ENCODE data around the gene PCDHA12. TPM values are rescaled to one million over a fixed set of nuclear protein-coding genes. Genes with fewer than 3 reads are reported as not detected.
A peak's percentile ranks its signal among the peaks of the same experiment; 100 is the strongest.
"Not testable (repeated sequence)": the region's sequence is repeated elsewhere in the genome, so short reads cannot be mapped to it uniquely, and the experiment has no call there.

Gene PCDHA12
- polyA plus RNA-seq, 3 donors: not detected

DNA sequence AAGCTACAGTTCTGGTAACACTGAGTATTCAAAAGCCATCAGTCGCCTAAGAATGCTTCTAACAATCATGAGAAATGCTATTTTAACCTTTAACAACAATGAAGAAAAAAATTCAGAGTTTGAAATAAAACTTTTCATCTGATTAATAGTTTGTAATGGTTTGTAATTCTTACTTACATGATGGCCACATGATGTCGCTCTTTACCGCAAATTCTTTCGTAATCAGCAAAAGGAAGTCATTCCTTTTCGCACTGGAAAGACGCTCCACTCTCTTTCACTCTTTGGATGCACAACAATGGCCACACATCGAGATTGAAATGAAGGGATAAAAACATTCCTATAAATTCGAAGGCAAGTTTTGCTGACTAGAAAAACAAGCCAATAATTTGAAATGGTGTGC is 41.1 kb upstream of the PCDHA12 start, which contains the start of gene PCDHA7:
Gene PCDHA7 (plus strand): TSS at position 277 of the 400 bp plus-strand sequence. CDS start 115 bp downstream, at position 392.
- H3K4me3 Mint-ChIP-seq: peak within 1 kb of the TSS in 1 of 2 donors; percentile 53

GRCh38 chr5:140834439-140835008 is 40.6 kb upstream of the PCDHA12 start:
- H4K20me1 ChIP-seq (ENCODE audit: insufficient read depth, low read length); H3K4me1 ChIP-seq (ENCODE audit: control insufficient read depth in 1 of 2, insufficient read depth in 2 of 2, low read length in 2 of 2); H3K27ac Mint-ChIP-seq; H2AFZ ChIP-seq (ENCODE audit: insufficient read depth, low read depth, low read length, poor library complexity, severe bottlenecking); intact Hi-C loops (cut with micrococcal nuclease); H3K36me3 ChIP-seq (replicated peaks in 1 of 2; ENCODE audit: control insufficient read depth in 1 of 2, insufficient read depth in 2 of 2, low read length in 2 of 2); H3K36me3 Mint-ChIP-seq; H3K9ac ChIP-seq (ENCODE audit: insufficient read depth, low read length, poor library complexity, severe bottlenecking); H3K27ac ChIP-seq (ENCODE audit: low read depth in 1 of 2, low read length in 2 of 2); DNase-seq; H3K79me2 ChIP-seq (ENCODE audit: insufficient read depth, low read length); H3K4me1 Mint-ChIP-seq; H3K4me3 ChIP-seq (replicated peaks in 1 of 3; ENCODE audit: low read depth in 2 of 3, low read length in 3 of 3); H3K4me2 ChIP-seq (replicated peaks; ENCODE audit: extremely low read depth, low read length, poor library complexity, severe bottlenecking): not testable (repeated sequence)
- Mint-ChIP-seq H3K27me3 (ENCODE audit: low read depth in 3 of 3) (peaks cover 10 to 30% (median 20%) of the 10 kb centered on the region in 3 donors), H3K9me3 (peaks cover 30 to 55% (median 42%) of the 10 kb centered on the region in 7 donors), H3K4me3 (peak overlapping the region in 1 of 2 donors; percentile 53)
- Histone ChIP-seq H3K27me3 (ENCODE audit: control insufficient read depth in 2 of 2, insufficient read depth in 2 of 2, low read length in 2 of 2) (peaks cover 0 to 19% of the 10 kb centered on the region in 2 donors), H3K9me3 (replicated peaks in 1 of 2; ENCODE audit: control insufficient read depth in 1 of 2, insufficient read depth in 1 of 2, low read length in 2 of 2) (peaks cover 33 to 61% of the 10 kb centered on the region in 2 donors)
- WGBS (ENCODE audit: insufficient coverage): 25% methylated on average over 23 of the region's 38 CpGs

More for the DNA sequence above, 41.1 kb upstream of the PCDHA12 start, which contains the start of gene PCDHA7:
- Histone ChIP-seq H3K79me2 (ENCODE audit: insufficient read depth, low read length) (no peaks in the 10 kb centered on the region), H3K9me3 (replicated peaks in 1 of 2; ENCODE audit: control insufficient read depth in 1 of 2, insufficient read depth in 1 of 2, low read length in 2 of 2) (peaks cover 38 to 63% of the 10 kb centered on the region in 2 donors), H2AFZ (ENCODE audit: insufficient read depth, low read depth, low read length, poor library complexity, severe bottlenecking) (no peak within 1 kb of the TSS), H4K20me1 (ENCODE audit: insufficient read depth, low read length) (no peaks in the 10 kb centered on the region), H3K4me3 (replicated peaks in 1 of 3; ENCODE audit: low read depth in 2 of 3, low read length in 3 of 3) (no peak within 1 kb of the TSS), H3K36me3 (replicated peaks in 1 of 2; ENCODE audit: control insufficient read depth in 1 of 2, insufficient read depth in 2 of 2, low read length in 2 of 2) (no peaks in the 10 kb centered on the region), H3K4me1 (ENCODE audit: control insufficient read depth in 1 of 2, insufficient read depth in 2 of 2, low read length in 2 of 2) (no peaks in the 10 kb centered on the region), H3K27me3 (ENCODE audit: control insufficient read depth in 2 of 2, insufficient read depth in 2 of 2, low read length in 2 of 2) (peaks cover 0 to 19% of the 10 kb centered on the region in 2 donors), H3K27ac (ENCODE audit: low read depth in 1 of 2, low read length in 2 of 2) (no peak within 1 kb of the TSS), H3K4me2 (replicated peaks; ENCODE audit: extremely low read depth, low read length, poor library complexity, severe bottlenecking) (no peak within 1 kb of the TSS), H3K9ac (ENCODE audit: insufficient read depth, low read length, poor library complexity, severe bottlenecking) (no peak within 1 kb of the TSS)
- Mint-ChIP-seq H3K27me3 (ENCODE audit: low read depth in 3 of 3) (peaks cover 10 to 35% (median 23%) of the 10 kb centered on the region in 3 donors), H3K36me3 (peaks cover 0 to 9% of the 10 kb centered on the region in 2 donors), H3K4me1 (no peaks in the 10 kb centered on the region), H3K27ac (no peak within 1 kb of the TSS), H3K9me3 (peaks cover 35 to 56% (median 47%) of the 10 kb centered on the region in 7 donors)
- TF ChIP-seq CTCF (IDR thresholded peaks at IDR 0.05): no peak
- no peak for DNase-seq
- intact Hi-C loops (cut with micrococcal nuclease): no loop called here
- 20% methylated on average over 1 of the region's 8 CpGs for WGBS (ENCODE audit: insufficient coverage)

Measured in CD14-positive monocyte (primary cell).